ENCODE measurements around the gene SMAD5. TPM values are rescaled to one million over a fixed set of nuclear protein-coding genes. Genes with fewer than 3 reads are reported as not detected.

Gene SMAD5
- total RNA-seq, 3 donors from 2014 or later, result 45.6 to 63.7 (median 52.4) TPM

GRCh38 chr5:136115183-136115865 lies 17.3 kb upstream of the SMAD5 start:
- Histone ChIP-seq H3K4me1 (no peaks in the 10 kb centered on the region), H3K9me3 (no peaks in the 10 kb centered on the region), H3K27me3 (no peaks in the 10 kb centered on the region), H3K4me3 (no peak overlapping the region), H3K27ac (no peak overlapping the region), H3K36me3 (no peaks in the 10 kb centered on the region)
- DNase-seq (ENCODE audit: low spot score in 2 of 2), result no peak
- TF ChIP-seq POLR2AphosphoS5 (IDR thresholded peaks at IDR 0.05), result no peak
- no peak for TF ChIP-seq POLR2A (IDR thresholded peaks at IDR 0.05)
- TF ChIP-seq CTCF (IDR thresholded peaks at IDR 0.05), result no peak
- intact Hi-C loops (cut with DNase I; ENCODE audit: low total_unique reads), result no loop called here

- no peak overlapping the region for H3K27ac ChIP-seq
- no peak for DNase-seq (ENCODE audit: low spot score in 2 of 2)
- intact Hi-C loops (cut with DNase I; ENCODE audit: low total_unique reads), result no loop called here
- H3K9me3 ChIP-seq, result no peaks in the 10 kb centered on the region
- no peaks in the 10 kb centered on the region for H3K27me3 ChIP-seq
- no peak overlapping the region for H3K4me3 ChIP-seq
- TF ChIP-seq POLR2A (IDR thresholded peaks at IDR 0.05), result no peak
- no peak for TF ChIP-seq POLR2AphosphoS5 (IDR thresholded peaks at IDR 0.05)
- TF ChIP-seq CTCF (IDR thresholded peaks at IDR 0.05), result no peak
- no peaks in the 10 kb centered on the region for H3K36me3 ChIP-seq
- no peaks in the 10 kb centered on the region for H3K4me1 ChIP-seq
Measured at GRCh38 chr5:136120529-136120928, 12.1 kb upstream of the SMAD5 start.

- intact Hi-C loops (cut with DNase I; ENCODE audit: low total_unique reads), result no loop called here
- no peak for DNase-seq (ENCODE audit: low spot score in 2 of 2)
- Histone ChIP-seq H3K4me3 (no peak overlapping the region), H3K27ac (no peak overlapping the region), H3K36me3 (no peaks in the 10 kb centered on the region), H3K9me3 (no peaks in the 10 kb centered on the region), H3K27me3 (no peaks in the 10 kb centered on the region), H3K4me1 (no peaks in the 10 kb centered on the region)
- no peak for TF ChIP-seq CTCF (IDR thresholded peaks at IDR 0.05)
Measured at GRCh38 chr5:136123236-136123768, 9.3 kb upstream of the SMAD5 start.

- no peak for DNase-seq (ENCODE audit: low spot score in 2 of 2)
- no peak overlapping the region for H3K27ac ChIP-seq
- peaks cover 0 to 4% of the 10 kb centered on the region in 2 donors for H3K4me1 ChIP-seq
- no peaks in the 10 kb centered on the region for H3K9me3 ChIP-seq
- no peaks in the 10 kb centered on the region for H3K36me3 ChIP-seq
- intact Hi-C loops (cut with DNase I; ENCODE audit: low total_unique reads), result no loop called here
- H3K4me3 ChIP-seq, result no peak overlapping the region
- TF ChIP-seq POLR2AphosphoS5 (IDR thresholded peaks at IDR 0.05) (no peak), CTCF (IDR thresholded peaks at IDR 0.05) (no peak), POLR2A (IDR thresholded peaks at IDR 0.05) (no peak)
- no peaks in the 10 kb centered on the region for H3K27me3 ChIP-seq
Measured at GRCh38 chr5:136127560-136127959, 5.1 kb upstream of the SMAD5 start.

GRCh38 chr5:136128481-136128880 lies 4.2 kb upstream of the SMAD5 start:
- intact Hi-C loops (cut with DNase I; ENCODE audit: low total_unique reads), result no loop called here
- DNase-seq (ENCODE audit: low spot score in 2 of 2), result no peak
- H3K4me1 ChIP-seq, result peaks cover 0 to 4% of the 10 kb centered on the region in 2 donors
- H3K27ac ChIP-seq, result no peak overlapping the region
- H3K4me3 ChIP-seq, result no peak overlapping the region
- H3K27me3 ChIP-seq, result no peaks in the 10 kb centered on the region
- no peak for TF ChIP-seq POLR2AphosphoS5 (IDR thresholded peaks at IDR 0.05)
- TF ChIP-seq POLR2A (IDR thresholded peaks at IDR 0.05), result no peak
- TF ChIP-seq CTCF (IDR thresholded peaks at IDR 0.05), result no peak
- H3K36me3 ChIP-seq, result no peaks in the 10 kb centered on the region
- no peaks in the 10 kb centered on the region for H3K9me3 ChIP-seq
